ENCODE results near the gene MCAM.

The MCAM gene

DNA sequence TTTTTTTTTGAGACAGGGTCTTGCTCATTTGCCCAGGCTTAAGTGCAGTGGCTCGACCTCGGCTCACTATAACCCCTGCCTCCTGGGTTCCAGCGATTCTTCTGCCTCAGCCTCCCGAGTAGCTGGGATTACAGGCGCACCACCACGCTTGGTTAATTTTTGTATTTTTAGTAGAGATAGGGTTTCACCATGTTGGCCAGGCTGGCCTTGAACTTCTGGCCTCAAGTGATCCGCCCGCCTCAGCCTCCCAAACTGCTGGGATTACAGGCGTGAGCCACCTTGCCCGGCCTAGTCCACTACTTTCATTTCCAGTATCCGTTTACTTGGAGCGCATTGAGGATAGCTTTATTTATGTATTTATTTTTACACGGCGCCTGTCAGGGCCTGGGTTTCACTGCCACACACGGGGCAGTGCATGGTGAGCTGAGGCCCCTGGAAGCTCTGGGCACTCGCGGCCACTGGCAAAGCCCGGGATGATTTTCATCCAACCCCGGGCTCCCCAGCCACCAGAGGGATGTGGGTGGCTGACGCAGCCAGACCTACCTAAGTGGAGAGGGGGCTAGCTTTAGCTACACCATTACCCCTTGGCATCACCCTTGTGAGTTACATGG lies 6.1 kb upstream of the MCAM start:
- no peak for TF ChIP-seq ZNF274 (IDR thresholded peaks at IDR 0.05; ENCODE audit: low read depth, low read length)
- no peak for TF ChIP-seq YY1 (IDR thresholded peaks at IDR 0.05; ENCODE audit: insufficient read depth, insufficient read length)
- TF ChIP-seq SUZ12 (IDR thresholded peaks at IDR 0.05; ENCODE audit: extremely low read depth, insufficient read depth, insufficient read length), result no peak
- Histone ChIP-seq H3K4me3 (ENCODE audit: insufficient read length, low read depth) (no peak overlapping the region), H3K36me3 (ENCODE audit: insufficient read depth, insufficient read length, low read length) (no peaks in the 10 kb centered on the region), H3K27me3 (ENCODE audit: insufficient read depth, insufficient read length) (no peaks in the 10 kb centered on the region), H3K9ac (ENCODE audit: insufficient read length, low read depth) (no peak overlapping the region), H3K4me1 (ENCODE audit: insufficient read depth, insufficient read length) (peaks cover 6% of the 10 kb centered on the region), H3K9me3 (ENCODE audit: insufficient read depth, low read length) (no peaks in the 10 kb centered on the region)
- DNase-seq (ENCODE audit: low read depth, low spot score), result no peak

DNA sequence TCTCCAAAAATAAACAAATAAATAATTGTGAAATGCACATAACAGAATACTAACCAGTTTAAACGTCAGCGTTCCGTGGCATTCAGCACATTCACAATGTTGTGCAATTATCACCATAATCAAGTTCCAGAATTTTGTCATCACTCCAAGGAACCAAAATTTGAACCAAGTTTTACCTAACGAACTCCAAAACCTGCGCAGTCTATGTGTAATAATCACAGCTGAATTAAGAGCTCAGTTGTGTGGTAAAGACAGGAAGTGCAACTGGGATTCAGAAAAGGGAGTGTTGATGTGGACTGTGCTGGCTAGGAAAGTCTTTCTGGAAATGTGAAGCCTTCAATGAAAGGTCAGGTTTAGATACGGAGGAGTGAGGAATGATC lies 5.4 kb upstream of the MCAM start:
- TF ChIP-seq YY1 (IDR thresholded peaks at IDR 0.05; ENCODE audit: insufficient read depth, insufficient read length) (no peak), SUZ12 (IDR thresholded peaks at IDR 0.05; ENCODE audit: extremely low read depth, insufficient read depth, insufficient read length) (no peak), ZNF274 (IDR thresholded peaks at IDR 0.05; ENCODE audit: low read depth, low read length) (no peak)
- no peaks in the 10 kb centered on the region for H3K27me3 ChIP-seq (ENCODE audit: insufficient read depth, insufficient read length)
- no peak for DNase-seq (ENCODE audit: low read depth, low spot score)
- no peak overlapping the region for H3K4me3 ChIP-seq (ENCODE audit: insufficient read length, low read depth)
- H3K4me1 ChIP-seq (ENCODE audit: insufficient read depth, insufficient read length), result peaks cover 12% of the 10 kb centered on the region
- no peaks in the 10 kb centered on the region for H3K36me3 ChIP-seq (ENCODE audit: insufficient read depth, insufficient read length, low read length)
- no peaks in the 10 kb centered on the region for H3K9me3 ChIP-seq (ENCODE audit: insufficient read depth, low read length)
- peak overlapping the region; percentile 75 for H3K9ac ChIP-seq (ENCODE audit: insufficient read length, low read depth)

DNA sequence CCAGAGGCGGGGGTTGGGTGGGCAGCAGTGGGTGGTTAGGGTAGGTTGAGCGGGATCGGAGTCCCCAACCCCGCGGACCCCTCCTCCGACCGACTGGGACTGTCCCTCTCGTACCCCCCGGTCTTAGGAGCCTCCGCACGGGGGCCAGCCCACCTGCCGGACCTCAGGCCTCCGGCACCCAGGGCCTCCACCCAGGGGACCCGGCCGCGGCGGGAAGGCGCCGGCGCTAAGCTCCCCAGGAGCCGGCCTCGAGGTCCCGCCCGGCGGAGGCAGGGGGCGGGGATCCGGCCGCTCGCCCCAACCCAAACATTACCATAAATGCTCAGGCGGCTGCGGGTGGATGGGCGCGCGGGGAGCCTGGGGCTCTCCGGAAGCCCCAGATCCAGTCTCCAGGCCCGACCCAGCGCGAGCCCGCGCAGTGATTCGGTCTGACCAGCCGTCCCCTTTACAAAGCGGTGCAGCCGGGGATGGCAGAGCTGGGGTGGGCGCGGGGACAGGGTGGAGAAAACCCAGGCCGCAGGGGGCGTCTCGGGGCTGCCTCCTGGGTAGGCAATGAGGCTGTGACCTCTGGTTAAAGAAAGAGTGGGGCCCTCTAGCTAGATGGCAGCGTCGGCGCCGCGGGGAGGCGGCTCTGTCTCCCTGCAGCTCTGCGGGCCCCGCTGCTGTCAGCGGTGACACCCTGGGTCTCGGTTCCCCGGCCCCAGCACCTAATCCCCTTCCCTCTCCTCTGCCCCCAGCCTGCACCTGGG lies 4.0 kb upstream of the MCAM start:
- H3K4me3 ChIP-seq (ENCODE audit: insufficient read length, low read depth), result peak overlapping the region; percentile 39
- peaks cover 15% of the 10 kb centered on the region for H3K4me1 ChIP-seq (ENCODE audit: insufficient read depth, insufficient read length)
- peak overlapping the region; percentile 75 for H3K9ac ChIP-seq (ENCODE audit: insufficient read length, low read depth)
- H3K9me3 ChIP-seq (ENCODE audit: insufficient read depth, low read length), result no peaks in the 10 kb centered on the region
- no peak for TF ChIP-seq ZNF274 (IDR thresholded peaks at IDR 0.05; ENCODE audit: low read depth, low read length)
- TF ChIP-seq SUZ12 (IDR thresholded peaks at IDR 0.05; ENCODE audit: extremely low read depth, insufficient read depth, insufficient read length), result no peak
- no peak for TF ChIP-seq YY1 (IDR thresholded peaks at IDR 0.05; ENCODE audit: insufficient read depth, insufficient read length)
- DNase-seq (ENCODE audit: low read depth, low spot score), result no peak
- peaks cover 8% of the 10 kb centered on the region for H3K27me3 ChIP-seq (ENCODE audit: insufficient read depth, insufficient read length)
- no peaks in the 10 kb centered on the region for H3K36me3 ChIP-seq (ENCODE audit: insufficient read depth, insufficient read length, low read length)

- H3K9ac ChIP-seq (ENCODE audit: insufficient read length, low read depth), result peak overlapping the region; percentile 75
- H3K27me3 ChIP-seq (ENCODE audit: insufficient read depth, insufficient read length), result peaks cover 14% of the 10 kb centered on the region
- TF ChIP-seq YY1 (IDR thresholded peaks at IDR 0.05; ENCODE audit: insufficient read depth, insufficient read length) (no peak), SUZ12 (IDR thresholded peaks at IDR 0.05; ENCODE audit: extremely low read depth, insufficient read depth, insufficient read length) (no peak), ZNF274 (IDR thresholded peaks at IDR 0.05; ENCODE audit: low read depth, low read length) (no peak)
- peaks cover 18% of the 10 kb centered on the region for H3K4me1 ChIP-seq (ENCODE audit: insufficient read depth, insufficient read length)
- H3K36me3 ChIP-seq (ENCODE audit: insufficient read depth, insufficient read length, low read length), result no peaks in the 10 kb centered on the region
- DNase-seq (ENCODE audit: low read depth, low spot score), result no peak
- H3K4me3 ChIP-seq (ENCODE audit: insufficient read length, low read depth), result peak overlapping the region; percentile 39
- H3K9me3 ChIP-seq (ENCODE audit: insufficient read depth, low read length), result no peaks in the 10 kb centered on the region
Measured at GRCh38 chr11:119320240-119320775, 3.4 kb upstream of the MCAM start.

DNA sequence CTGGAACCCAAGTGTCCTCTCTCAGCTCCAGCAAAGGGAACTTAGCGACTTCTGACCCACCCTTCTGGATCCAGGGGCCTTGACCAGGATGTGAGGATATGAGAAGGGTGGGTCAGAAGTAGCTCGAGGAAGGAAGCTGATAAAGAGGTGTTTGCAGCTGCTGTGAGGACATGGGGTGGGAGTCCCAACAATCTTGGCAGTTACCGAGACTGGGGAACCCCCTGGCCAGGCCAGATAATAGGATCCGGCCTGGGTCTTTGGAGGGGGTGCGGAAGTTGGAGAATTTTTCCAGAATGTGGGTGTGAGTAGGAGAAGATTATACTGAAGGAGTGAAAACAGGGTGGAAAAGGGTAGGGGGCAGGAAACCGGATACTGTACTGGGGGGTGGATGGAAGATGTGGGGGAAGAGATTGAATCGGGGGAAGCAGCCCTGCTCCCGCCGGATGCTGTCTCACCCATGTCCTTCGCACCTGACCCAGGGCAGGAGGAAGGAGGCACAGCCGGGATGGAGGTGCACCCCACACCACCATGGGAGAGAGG lies 2.8 kb upstream of the MCAM start:
- DNase-seq (ENCODE audit: low read depth, low spot score), result no peak
- Histone ChIP-seq H3K27me3 (ENCODE audit: insufficient read depth, insufficient read length) (peaks cover 14% of the 10 kb centered on the region), H3K36me3 (ENCODE audit: insufficient read depth, insufficient read length, low read length) (peaks cover 3% of the 10 kb centered on the region), H3K4me1 (ENCODE audit: insufficient read depth, insufficient read length) (peaks cover 22% of the 10 kb centered on the region), H3K9ac (ENCODE audit: insufficient read length, low read depth) (peak overlapping the region; percentile 62), H3K9me3 (ENCODE audit: insufficient read depth, low read length) (no peaks in the 10 kb centered on the region), H3K4me3 (ENCODE audit: insufficient read length, low read depth) (peak overlapping the region; percentile 8)
- TF ChIP-seq YY1 (IDR thresholded peaks at IDR 0.05; ENCODE audit: insufficient read depth, insufficient read length), result no peak
- TF ChIP-seq SUZ12 (IDR thresholded peaks at IDR 0.05; ENCODE audit: extremely low read depth, insufficient read depth, insufficient read length), result no peak
- TF ChIP-seq ZNF274 (IDR thresholded peaks at IDR 0.05; ENCODE audit: low read depth, low read length), result no peak

DNA sequence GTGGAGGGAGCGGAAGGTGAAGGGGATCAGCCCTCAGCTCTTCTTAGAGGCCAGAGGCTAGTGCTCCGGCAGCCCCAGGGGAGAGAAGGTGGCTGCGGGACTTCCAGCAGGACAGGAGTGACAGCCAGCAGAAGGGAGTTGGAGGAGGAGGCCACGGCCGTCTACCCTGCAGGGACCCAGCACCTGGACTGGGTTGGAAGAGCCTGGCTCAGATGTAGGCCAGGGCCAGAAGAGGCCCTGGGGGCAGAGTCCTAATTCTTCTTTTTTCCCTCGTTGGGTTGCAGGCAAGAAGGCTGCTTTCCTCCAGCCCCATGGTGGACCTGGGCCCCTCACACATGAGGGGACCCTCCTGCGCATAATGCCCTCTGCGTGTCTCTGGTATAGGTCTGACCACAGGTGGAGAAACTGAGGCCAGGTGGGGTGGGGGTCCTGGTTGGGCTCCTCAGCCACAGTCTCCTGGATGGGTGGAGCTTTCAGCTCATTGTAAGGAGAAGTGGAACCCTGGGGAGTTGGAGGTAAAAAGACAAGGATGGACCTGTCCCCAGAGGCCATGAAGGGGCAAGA lies 2.3 kb upstream of the MCAM start:
- H3K4me3 ChIP-seq (ENCODE audit: insufficient read length, low read depth), result peak overlapping the region; percentile 16
- peaks cover 22% of the 10 kb centered on the region for H3K4me1 ChIP-seq (ENCODE audit: insufficient read depth, insufficient read length)
- no peak for TF ChIP-seq SUZ12 (IDR thresholded peaks at IDR 0.05; ENCODE audit: extremely low read depth, insufficient read depth, insufficient read length)
- TF ChIP-seq ZNF274 (IDR thresholded peaks at IDR 0.05; ENCODE audit: low read depth, low read length), result no peak
- TF ChIP-seq YY1 (IDR thresholded peaks at IDR 0.05; ENCODE audit: insufficient read depth, insufficient read length), result no peak
- H3K36me3 ChIP-seq (ENCODE audit: insufficient read depth, insufficient read length, low read length), result peaks cover 8% of the 10 kb centered on the region
- no peak for DNase-seq (ENCODE audit: low read depth, low spot score)
- peaks cover 14% of the 10 kb centered on the region for H3K27me3 ChIP-seq (ENCODE audit: insufficient read depth, insufficient read length)
- H3K9ac ChIP-seq (ENCODE audit: insufficient read length, low read depth), result peak overlapping the region; percentile 62
- no peaks in the 10 kb centered on the region for H3K9me3 ChIP-seq (ENCODE audit: insufficient read depth, low read length)
